HL-60 (cell line): ENCODE measurements around the gene ZBTB5.

Experiments used
- DNase-seq, 2 experiments: peaks; one replicate each; pipeline ENCODE4 v3.0.0-alpha.2; 2010 to 2020; ENCODE audit warnings: low read depth in 1 of 2, low spot score in 1 of 2
- H3K27ac ChIP-seq: fragments of 250-450 bp; sonication (Bioruptor Pico); replicated peaks from 2 replicates; pipeline ENCODE4 v1.5.1; 2020; ENCODE audit warnings: mild to moderate bottlenecking, moderate library complexity
- H3K27me3 ChIP-seq: fragments of 250-450 bp; sonication (Bioruptor Pico); 2 replicates; pipeline ENCODE4 v1.5.1; 2021; ENCODE audit warnings: mild to moderate bottlenecking, moderate library complexity; ENCODE audit not compliant: insufficient read depth, poor library complexity, severe bottlenecking
- H3K4me3 ChIP-seq: replicated peaks from 2 replicates; pipeline ENCODE4 v1.5.1; 2011; ENCODE audit warnings: mild to moderate bottlenecking, control low read depth, low read length; ENCODE audit not compliant: insufficient read depth
- CTCF ChIP-seq: IDR thresholded peaks from one replicate; pipeline ENCODE4 v1.5.1; 2011; ENCODE audit warnings: low read length, control low read depth, inconsistent platforms; ENCODE audit not compliant: insufficient read depth
- GABPA ChIP-seq: IDR thresholded peaks from 2 replicates; pipeline ENCODE4 v1.6.1; 2012; ENCODE audit warnings: low read depth
- POLR2AphosphoS5 ChIP-seq: IDR thresholded peaks from 2 replicates; pipeline ENCODE4 v1.6.1; 2012; ENCODE audit warnings: low read depth
- REST ChIP-seq: IDR thresholded peaks from 2 replicates; pipeline ENCODE4 v1.6.1; 2012; ENCODE audit warnings: low read depth; ENCODE audit not compliant: insufficient replicate concordance
- SPI1 ChIP-seq: IDR thresholded peaks from 2 replicates; pipeline ENCODE4 v1.6.1; 2012; ENCODE audit warnings: low read depth, mild to moderate bottlenecking, borderline replicate concordance

Gene ZBTB5

GRCh38 chr9:37455884-37456647, 9.2 kb downstream of the ZBTB5 start:
- no peak for TF ChIP-seq POLR2AphosphoS5
- no peak for TF ChIP-seq SPI1
- TF ChIP-seq REST, result no peak
- TF ChIP-seq CTCF, result no peak
- no peak for TF ChIP-seq GABPA
- Histone ChIP-seq H3K27me3 (no peaks in the 10 kb centered on the region), H3K27ac (no peak overlapping the region), H3K4me3 (no peak overlapping the region)
- no peak for DNase-seq

- TF ChIP-seq SPI1 (no peak), POLR2AphosphoS5 (no peak), GABPA (no peak), CTCF (no peak), REST (no peak)
- Histone ChIP-seq H3K27me3 (no peaks in the 10 kb centered on the region), H3K4me3 (no peak overlapping the region), H3K27ac (no peak overlapping the region)
- DNase-seq, result no peak
These were observed 11.0 kb downstream of the ZBTB5 start for GRCh38 chr9:37454238-37454637.

GRCh38 chr9:37453827-37454226, 11.4 kb downstream of the ZBTB5 start:
- Histone ChIP-seq H3K4me3 (no peak overlapping the region), H3K27ac (no peak overlapping the region), H3K27me3 (no peaks in the 10 kb centered on the region)
- TF ChIP-seq REST (no peak), GABPA (no peak), SPI1 (no peak), CTCF (no peak), POLR2AphosphoS5 (no peak)
- no peak for DNase-seq
